ENCODE data around the gene CD22.

DNA sequence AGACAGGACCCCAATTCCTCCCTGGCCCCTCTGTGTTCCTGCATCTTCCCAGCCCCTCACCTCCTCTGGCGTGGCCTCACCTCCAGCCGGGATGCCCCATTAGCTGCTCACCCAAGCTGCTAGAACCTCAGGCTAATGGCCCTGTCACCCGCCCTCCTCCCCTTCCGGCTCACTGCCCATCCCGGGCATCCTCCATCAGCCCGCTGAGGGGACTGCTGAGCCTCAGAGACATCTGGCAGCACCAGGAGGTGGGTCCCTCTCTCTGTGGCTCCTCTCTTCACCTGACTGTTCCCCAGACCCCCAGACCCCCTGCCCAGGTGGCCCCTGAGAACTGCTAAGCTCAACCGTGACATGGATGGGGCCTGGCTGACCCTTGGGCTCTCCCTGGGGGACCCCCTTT is 21.6 kb downstream of the CD22 start:
- TF ChIP-seq, protein P1, sequence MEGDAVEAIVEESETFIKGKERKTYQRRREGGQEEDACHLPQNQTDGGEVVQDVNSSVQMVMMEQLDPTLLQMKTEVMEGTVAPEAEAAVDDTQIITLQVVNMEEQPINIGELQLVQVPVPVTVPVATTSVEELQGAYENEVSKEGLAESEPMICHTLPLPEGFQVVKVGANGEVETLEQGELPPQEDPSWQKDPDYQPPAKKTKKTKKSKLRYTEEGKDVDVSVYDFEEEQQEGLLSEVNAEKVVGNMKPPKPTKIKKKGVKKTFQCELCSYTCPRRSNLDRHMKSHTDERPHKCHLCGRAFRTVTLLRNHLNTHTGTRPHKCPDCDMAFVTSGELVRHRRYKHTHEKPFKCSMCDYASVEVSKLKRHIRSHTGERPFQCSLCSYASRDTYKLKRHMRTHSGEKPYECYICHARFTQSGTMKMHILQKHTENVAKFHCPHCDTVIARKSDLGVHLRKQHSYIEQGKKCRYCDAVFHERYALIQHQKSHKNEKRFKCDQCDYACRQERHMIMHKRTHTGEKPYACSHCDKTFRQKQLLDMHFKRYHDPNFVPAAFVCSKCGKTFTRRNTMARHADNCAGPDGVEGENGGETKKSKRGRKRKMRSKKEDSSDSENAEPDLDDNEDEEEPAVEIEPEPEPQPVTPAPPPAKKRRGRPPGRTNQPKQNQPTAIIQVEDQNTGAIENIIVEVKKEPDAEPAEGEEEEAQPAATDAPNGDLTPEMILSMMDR (IDR thresholded peaks at IDR 0.05 in 8 of 11, conservative IDR thresholded peaks at IDR 0.05 in 3 of 11), result no peak
- TF ChIP-seq POLR2AphosphoS5 (IDR thresholded peaks at IDR 0.05), result no peak
- no peak for TF ChIP-seq POLR2A (IDR thresholded peaks at IDR 0.05)
